A204.1 (cell line): ENCODE data around the gene KDM7A.

ENCODE experiments used
- FAIRE-seq: peaks from 2 replicates; lab custom pipeline; 2012; peaks lifted over from hg19 to GRCh38; lab: Jason Lieb, UNC

Gene KDM7A

GRCh38 chr7:140084142-140084655 lies 92.6 kb downstream of the KDM7A start:
- no peak for FAIRE-seq

DNA sequence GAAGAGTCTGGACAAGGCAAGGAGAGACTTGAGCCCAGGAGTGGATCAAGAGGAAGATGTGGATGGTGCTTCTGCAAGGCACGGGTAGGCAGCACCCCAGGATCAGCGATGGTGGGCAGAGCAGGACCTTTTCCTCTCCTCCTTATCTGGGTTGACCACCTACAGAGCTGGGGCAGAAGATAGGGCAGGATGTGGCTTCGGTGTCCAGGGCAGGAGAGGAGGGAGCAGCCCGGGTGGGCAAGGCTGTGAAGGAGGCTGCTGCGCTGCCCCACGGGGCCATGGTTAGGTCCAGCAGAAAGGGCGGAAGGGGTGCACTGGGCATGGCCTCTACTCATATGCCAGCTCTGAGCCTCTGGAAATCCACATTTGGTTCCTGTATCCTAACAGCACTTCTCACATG lies 94.0 kb downstream of the KDM7A start:
- FAIRE-seq: no peak

DNA sequence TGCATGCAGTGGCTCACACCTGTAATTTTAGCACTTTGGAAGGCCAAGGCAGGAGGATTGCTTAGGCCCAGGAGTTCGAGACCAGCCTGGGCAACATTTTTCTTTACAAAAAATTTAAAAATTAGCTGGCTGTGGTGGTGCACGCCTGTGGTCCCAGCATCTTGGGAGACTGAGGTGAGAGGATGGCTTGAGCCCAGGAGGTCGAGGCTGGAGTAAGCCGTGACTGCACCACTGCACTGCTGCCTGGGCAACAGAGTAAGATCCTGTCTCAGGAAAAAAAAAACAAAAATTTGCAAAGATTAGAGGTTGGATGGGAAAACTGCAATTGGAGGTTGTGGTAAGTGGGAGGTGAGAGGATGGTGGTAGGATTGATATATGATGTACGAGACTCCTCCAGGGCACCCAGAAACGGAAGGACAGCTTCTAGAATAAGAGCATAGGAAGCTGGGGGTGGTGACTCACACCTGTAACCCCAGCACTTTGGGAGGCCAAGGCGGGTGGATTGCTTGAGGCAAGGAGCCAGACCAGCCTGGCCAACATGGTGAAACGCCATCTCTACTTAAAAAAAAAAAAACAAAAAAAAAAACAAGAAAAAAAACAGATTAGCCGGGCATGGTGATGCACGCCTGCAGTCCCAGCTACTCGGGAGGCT lies 94.9 kb downstream of the KDM7A start:
- no peak for FAIRE-seq

- no peak for FAIRE-seq
Observed at GRCh38 chr7:140080919-140081318, 95.9 kb downstream of the KDM7A start.

GRCh38 chr7:140079121-140079536 lies 97.7 kb downstream of the KDM7A start:
- no peak for FAIRE-seq

DNA sequence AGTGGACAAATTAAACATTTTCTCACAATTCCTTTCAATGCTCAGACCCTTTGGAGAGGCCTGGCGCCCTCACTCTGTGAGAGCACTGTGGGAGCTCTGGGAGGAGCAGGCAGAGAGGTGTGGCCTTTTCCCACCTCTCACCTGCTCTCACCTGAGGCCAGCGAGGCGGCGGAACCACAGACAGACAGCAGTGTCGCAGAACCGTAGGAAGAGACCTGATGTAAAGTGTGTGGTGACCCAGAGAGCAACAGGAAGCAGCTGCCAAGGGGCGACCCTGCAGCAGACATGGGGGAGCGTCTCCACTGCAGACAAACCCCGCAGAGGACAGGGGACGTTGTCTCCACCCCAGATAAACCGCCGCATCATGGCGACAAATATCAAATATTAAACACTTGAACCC lies 98.4 kb downstream of the KDM7A start:
- FAIRE-seq: no peak

GRCh38 chr7:140074780-140075179 lies 102.0 kb downstream of the KDM7A start:
- no peak for FAIRE-seq

- no peak for FAIRE-seq
Observed at GRCh38 chr7:140070546-140070945, 106.2 kb downstream of the KDM7A start.

GRCh38 chr7:140069298-140069949 lies 107.4 kb downstream of the KDM7A start:
- no peak for FAIRE-seq

GRCh38 chr7:140068033-140068432 lies 108.8 kb downstream of the KDM7A start:
- no peak for FAIRE-seq

GRCh38 chr7:140067052-140067451 lies 109.7 kb downstream of the KDM7A start:
- no peak for FAIRE-seq

DNA sequence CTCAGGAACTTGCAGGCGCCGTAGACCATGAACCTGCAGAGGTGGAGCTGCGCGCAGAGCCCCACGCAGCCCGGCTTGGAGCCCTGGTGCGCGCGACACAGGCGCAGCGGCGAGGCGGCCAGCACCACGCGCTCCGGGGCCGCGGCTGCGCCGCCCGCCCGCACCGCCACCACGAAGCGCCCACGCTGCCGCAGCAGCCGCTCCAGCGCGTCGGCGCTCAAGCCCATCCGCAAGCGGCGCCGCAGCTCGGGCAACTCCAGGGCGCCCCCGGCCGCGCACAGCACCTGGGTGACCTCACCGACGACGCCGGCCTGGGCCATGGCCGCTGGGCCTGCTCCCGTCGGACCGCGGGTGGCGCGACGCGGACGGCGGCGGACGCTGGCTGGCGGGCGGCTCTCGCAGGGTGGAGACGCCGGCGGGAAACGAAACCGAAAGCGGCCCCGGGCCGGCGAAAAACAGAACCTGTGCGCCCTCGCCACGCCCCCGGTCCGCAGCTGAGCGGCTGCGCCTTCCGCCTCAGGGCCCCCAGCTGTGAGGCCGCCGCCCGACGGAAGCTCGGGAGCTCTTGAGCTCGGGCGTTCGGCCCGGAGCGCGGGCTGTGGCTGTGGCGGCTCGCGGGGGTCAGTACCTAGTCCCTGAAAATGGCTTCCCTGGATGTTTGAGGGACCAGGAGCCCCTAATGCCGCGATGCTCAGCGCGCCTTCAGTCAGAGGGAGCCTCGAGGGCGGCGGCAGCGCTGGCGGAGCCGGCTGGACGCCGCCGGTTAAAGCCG lies 114.1 kb downstream of the KDM7A start, which contains the start of gene PARP12:
Gene PARP12 (minus strand): TSS at position 424 of the 772 bp plus-strand sequence. CDS start 104 bp downstream, at position 320.
- no peak for FAIRE-seq

GRCh38 chr7:140062118-140062527 lies 114.7 kb downstream of the KDM7A start:
- no peak for FAIRE-seq

GRCh38 chr7:140061607-140061930 lies 115.2 kb downstream of the KDM7A start:
- FAIRE-seq: no peak

- no peak for FAIRE-seq
Observed at GRCh38 chr7:140060788-140061606, 115.8 kb downstream of the KDM7A start.

- no peak for FAIRE-seq
Observed at GRCh38 chr7:140060243-140060630, 116.5 kb downstream of the KDM7A start.

DNA sequence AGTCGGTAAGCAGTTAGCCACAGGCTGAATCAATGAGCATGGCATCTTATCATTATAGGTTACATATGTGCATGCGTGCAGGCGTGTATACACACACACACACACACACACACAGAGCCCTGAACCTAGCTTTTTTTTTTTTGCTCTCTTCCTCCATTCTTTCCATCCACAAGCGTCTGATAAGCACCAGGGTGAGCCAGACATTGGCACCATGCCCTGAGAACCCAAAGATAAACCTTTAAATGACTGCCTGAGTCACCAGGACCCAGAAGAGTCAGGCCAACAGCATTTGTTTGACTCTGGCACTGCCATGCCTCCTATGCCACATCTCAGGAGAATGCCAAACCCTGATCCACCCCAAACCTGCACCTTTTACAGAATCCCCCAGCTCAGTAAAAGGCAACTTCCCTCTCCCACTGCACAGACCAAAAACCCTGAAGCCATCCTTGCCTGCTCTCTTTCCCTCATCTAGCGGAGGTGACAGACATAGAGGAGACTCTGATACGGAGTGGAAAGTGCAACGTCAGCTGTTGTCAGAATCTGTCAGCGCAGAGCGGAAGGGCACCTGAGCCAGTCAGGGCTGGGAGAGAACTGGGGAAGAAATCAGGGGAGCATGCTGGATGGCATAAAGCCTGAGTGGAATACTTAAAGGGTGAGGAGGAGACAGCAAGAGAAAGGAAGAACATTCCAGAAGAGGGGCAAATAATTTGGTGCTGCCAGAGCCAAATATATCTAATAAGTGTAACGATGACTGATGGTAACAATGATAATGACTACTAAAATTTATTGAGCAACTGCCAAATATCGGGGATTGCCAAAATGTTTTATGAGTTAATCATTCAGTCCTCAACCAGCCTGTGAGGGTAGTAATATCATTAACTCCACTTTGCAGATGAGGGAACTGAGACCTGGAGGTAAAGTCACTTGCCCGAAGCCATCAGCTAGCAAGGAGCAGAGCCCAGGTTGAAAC lies 117.2 kb downstream of the KDM7A start:
- no peak for FAIRE-seq

DNA sequence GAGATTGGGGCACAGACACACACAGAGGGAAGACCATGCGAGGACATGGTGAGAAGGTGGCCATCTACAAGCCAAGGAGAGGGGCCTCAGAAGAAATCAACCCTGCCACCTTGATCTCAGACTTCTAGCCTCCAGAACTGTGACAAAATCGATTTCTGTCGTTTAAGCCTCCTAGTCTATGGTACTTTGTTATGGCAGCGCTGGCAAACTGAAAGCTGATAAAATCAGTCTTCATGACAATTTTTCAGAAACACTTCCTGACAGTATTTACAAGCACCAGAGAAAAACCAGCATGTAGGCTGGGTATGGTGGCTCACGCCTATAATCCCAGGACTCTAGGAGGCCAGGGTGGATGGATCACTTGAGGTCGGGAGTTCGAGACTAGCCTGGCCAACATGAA lies 118.3 kb downstream of the KDM7A start:
- FAIRE-seq: no peak

GRCh38 chr7:140057143-140057535 lies 119.6 kb downstream of the KDM7A start:
- FAIRE-seq: no peak

DNA sequence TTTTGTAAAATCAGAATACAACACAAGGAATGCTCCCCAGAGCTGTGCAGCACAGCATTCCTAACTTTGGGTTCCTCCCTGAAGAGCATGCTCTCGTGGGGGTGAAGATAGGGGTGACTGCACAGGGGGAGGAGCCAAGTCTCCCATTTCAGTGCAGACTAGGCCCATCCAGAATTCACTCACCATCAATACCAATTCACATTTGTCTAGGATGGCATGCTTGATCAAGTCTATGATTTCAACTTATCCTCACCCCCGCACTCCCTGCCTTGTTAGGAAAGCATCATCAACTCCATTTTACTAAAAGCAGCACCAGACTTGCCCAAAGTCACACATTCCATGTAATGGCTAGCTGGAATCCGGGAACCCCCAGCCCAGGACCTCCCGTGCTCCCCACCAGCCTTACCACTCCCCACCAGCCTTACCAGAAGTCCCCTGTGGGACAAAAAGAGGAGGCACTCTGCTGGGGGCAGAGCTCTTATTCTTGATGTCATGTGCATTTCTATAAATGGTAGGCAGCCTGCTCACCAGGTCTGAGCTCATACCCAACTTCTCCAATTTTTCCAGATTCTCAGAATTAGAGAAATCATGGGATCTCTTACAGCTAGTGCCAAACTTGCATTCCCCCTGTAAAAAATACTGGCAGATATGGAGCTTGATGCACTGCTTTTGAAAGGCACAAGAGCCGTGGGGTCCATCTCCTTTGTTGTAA lies 120.2 kb downstream of the KDM7A start:
- no peak for FAIRE-seq
